GM23338 (cell line): ENCODE data around the gene CDK1. TPM values are rescaled to one million over a fixed set of nuclear protein-coding genes. Genes with fewer than 3 reads are reported as not detected.

Experiments used
- ATAC-seq: fragments of 200-7000 bp; cut with Tn5 transposase; 3 replicates; pipeline ENCODE4 v1.9.1; 2020
- DNase-seq: peaks from one replicate; pipeline ENCODE4 v3.0.0-alpha.2; 2015; ENCODE audit warnings: low spot score
- H2AFZ ChIP-seq: fragments of 200-600 bp; sonication (generic); 2 replicates; pipeline ENCODE4 v1.8.0; 2016; ENCODE audit warnings: antibody characterized with exemption, mild to moderate bottlenecking, moderate library complexity
- H3F3A ChIP-seq: fragments of 200-600 bp; sonication (generic); replicated peaks from 2 replicates; pipeline ENCODE4 v1.8.0; 2017; ENCODE audit warnings: antibody characterized with exemption, mixed run types, low read depth
- H3K27ac ChIP-seq: fragments of 200-600 bp; sonication (generic); 2 replicates; pipeline ENCODE4 v1.6.1; 2016; ENCODE audit warnings: low read depth
- H3K27me3 ChIP-seq: fragments of 200-600 bp; sonication (generic); 2 replicates; pipeline ENCODE4 v1.8.0; 2016; ENCODE audit warnings: mild to moderate bottlenecking, mixed run types, moderate library complexity; ENCODE audit not compliant: insufficient read depth
- H3K36me3 ChIP-seq: fragments of 200-600 bp; sonication (generic); 2 replicates; pipeline ENCODE4 v1.8.0; 2016; ENCODE audit warnings: mild to moderate bottlenecking; ENCODE audit not compliant: insufficient read depth
- H3K4me1 ChIP-seq: fragments of 200-600 bp; sonication (generic); 2 replicates; pipeline ENCODE4 v1.8.0; 2016; ENCODE audit warnings: mild to moderate bottlenecking, moderate library complexity; ENCODE audit not compliant: insufficient read depth
- H3K4me2 ChIP-seq: fragments of 200-600 bp; sonication (generic); 2 replicates; pipeline ENCODE4 v1.7.1; 2017; ENCODE audit warnings: mixed run types
- H3K4me3 ChIP-seq: fragments of 200-600 bp; sonication (generic); 2 replicates; pipeline ENCODE4 v1.6.1; 2016; ENCODE audit warnings: mixed run types
- H3K79me2 ChIP-seq: fragments of 200-600 bp; sonication (generic); replicated peaks from 2 replicates; pipeline ENCODE4 v1.8.0; 2017; ENCODE audit warnings: mild to moderate bottlenecking; ENCODE audit not compliant: insufficient read depth
- H3K9me2 ChIP-seq: fragments of 200-600 bp; sonication (generic); 2 replicates; pipeline ENCODE4 v1.8.0; 2017; ENCODE audit not compliant: insufficient read depth
- H4K20me1 ChIP-seq: fragments of 200-600 bp; sonication (generic); replicated peaks from 2 replicates; pipeline ENCODE4 v1.8.0; 2017; ENCODE audit warnings: mild to moderate bottlenecking; ENCODE audit not compliant: insufficient read depth
- H3K27ac Mint-ChIP-seq: 2 replicates; pipeline ENCODE4 v1.8.0; 2020; ENCODE audit warnings: inconsistent platforms, mild to moderate bottlenecking, moderate library complexity, mixed read lengths
- H3K27me3 Mint-ChIP-seq: 3 replicates; pipeline ENCODE4 v1.8.0; 2022; ENCODE audit warnings: low read depth, mild to moderate bottlenecking, moderate library complexity, mixed read lengths, inconsistent platforms; ENCODE audit not compliant: insufficient read depth, poor library complexity
- H3K36me3 Mint-ChIP-seq: 3 replicates; pipeline ENCODE4 v1.8.0; 2021; ENCODE audit warnings: low read depth, mild to moderate bottlenecking, inconsistent platforms, moderate library complexity, mixed read lengths
- H3K4me1 Mint-ChIP-seq: 3 replicates; pipeline ENCODE4 v1.8.0; 2020; ENCODE audit warnings: mild to moderate bottlenecking, inconsistent platforms, mixed read lengths
- H3K4me3 Mint-ChIP-seq: 3 replicates; pipeline ENCODE4 v1.8.0; 2021; ENCODE audit warnings: moderate library complexity, mild to moderate bottlenecking, inconsistent platforms, mixed read lengths
- H3K9me3 Mint-ChIP-seq: 3 replicates; pipeline ENCODE4 v1.8.0; 2020; ENCODE audit warnings: moderate library complexity, mild to moderate bottlenecking, inconsistent platforms, mixed read lengths
- CREB1 ChIP-seq: fragments of 250-450 bp; sonication (Bioruptor Pico); IDR thresholded peaks from 2 replicates; pipeline ENCODE4 v1.5.0; 2020; ENCODE audit warnings: low read depth, mild to moderate bottlenecking, moderate library complexity
- CTCF ChIP-seq, 2 experiments: fragments of 200-600 bp in 1 of 2; sonication (generic) in 1 of 2; conservative IDR thresholded peaks; 2 replicates each; pipeline versions ENCODE4 v1.5.1 to v1.6.1; 2016 to 2017; ENCODE audit warnings: antibody characterized with exemption in 2 of 2, low read depth in 2 of 2, mild to moderate bottlenecking in 2 of 2, moderate library complexity in 1 of 2
- ETS1 ChIP-seq: IDR thresholded peaks from 2 replicates; pipeline ENCODE4 v1.6.1; 2016; ENCODE audit warnings: antibody characterized with exemption
- EZH2 ChIP-seq: fragments of 200-600 bp; sonication (generic); IDR thresholded peaks from one replicate; pipeline ENCODE4 v1.8.0; 2017; ENCODE audit warnings: antibody characterized with exemption, mild to moderate bottlenecking, low read depth; ENCODE audit not compliant: unreplicated experiment
- EZH2phosphoT487 ChIP-seq: fragments of 200-600 bp; sonication (generic); IDR thresholded peaks from one replicate; pipeline ENCODE4 v1.8.1; 2018; ENCODE audit warnings: antibody characterized with exemption; ENCODE audit not compliant: unreplicated experiment
- JUNB ChIP-seq: IDR thresholded peaks from one replicate; pipeline ENCODE4 v1.6.1; 2016; ENCODE audit warnings: antibody characterized with exemption; ENCODE audit not compliant: unreplicated experiment
- NANOG ChIP-seq: IDR thresholded peaks from 2 replicates; pipeline ENCODE4 v1.6.1; 2016; ENCODE audit warnings: antibody characterized with exemption, borderline replicate concordance
- POLR2AphosphoS5 ChIP-seq: IDR thresholded peaks from 2 replicates; pipeline ENCODE4 v1.6.1; 2016; ENCODE audit warnings: antibody characterized with exemption, low read depth
- REST ChIP-seq: IDR thresholded peaks from one replicate; pipeline ENCODE4 v1.6.1; 2018; ENCODE audit warnings: antibody characterized with exemption; ENCODE audit not compliant: unreplicated experiment
- ZNF114 ChIP-seq: fragments of 250-450 bp; sonication (Bioruptor Pico); IDR thresholded peaks from 2 replicates; pipeline ENCODE4 v1.5.0; 2020; ENCODE audit warnings: mild to moderate bottlenecking, moderate library complexity
- ZNF331 ChIP-seq: fragments of 250-450 bp; sonication (Bioruptor Pico); IDR thresholded peaks from 2 replicates; pipeline ENCODE4 v1.5.0; 2020; ENCODE audit warnings: low read depth, mild to moderate bottlenecking, moderate library complexity
- ZNF462 ChIP-seq: fragments of 250-450 bp; sonication (Bioruptor Pico); IDR thresholded peaks from 2 replicates; pipeline ENCODE4 v1.5.0; 2020; ENCODE audit warnings: mild to moderate bottlenecking, moderate library complexity
- polyA plus RNA-seq: library from polyadenylated mRNA; unstranded; fragments of >200 nt; fragmentation: Nextera tagmentation; extraction: Ambion mirVana; gene quantifications from 2 replicates; pipeline ENCODE4 v1.2.1, GENCODE V29; 2016
- total RNA-seq: library from RNA; depleted of rRNA; stranded (reverse); fragments of >200 nt; shearing (Covaris generic); gene quantifications from 2 replicates; pipeline ENCODE4 v1.2.3, GENCODE V29; 2014

Gene CDK1
- total and polyA plus RNA-seq, 2 experiments from 2014 or later = 165 to 166 TPM

- Histone ChIP-seq H3K36me3 (no peaks in the 10 kb centered on the region), H3K79me2 (no peaks in the 10 kb centered on the region), H3K4me3 (no peak overlapping the region), H3K4me2 (no peak overlapping the region), H3F3A (no peaks in the 10 kb centered on the region), H3K4me1 (0 out of 2 replicates have a peak, but pooled peaks cover 4% of the 10 kb centered on the region), H3K27me3 (no peaks in the 10 kb centered on the region), H2AFZ (no peak overlapping the region), H3K9me2 (no peaks in the 10 kb centered on the region), H4K20me1 (no peaks in the 10 kb centered on the region), H3K27ac (no peak overlapping the region)
- TF ChIP-seq EZH2 = no peak
- TF ChIP-seq ZNF462 (CRISPR knock-in tag) = no peak
- TF ChIP-seq JUNB = no peak
- TF ChIP-seq ZNF331 (CRISPR knock-in tag) = no peak
- TF ChIP-seq NANOG = no peak
- TF ChIP-seq POLR2AphosphoS5 = no peak
- no peak for TF ChIP-seq CTCF (conservative IDR thresholded peaks at IDR 0.05; ENCODE audit: low read depth in 2 of 2)
- no peak for TF ChIP-seq ETS1
- TF ChIP-seq ZNF114 (CRISPR knock-in tag) = no peak
- no peak for TF ChIP-seq EZH2phosphoT487
- TF ChIP-seq CREB1 = no peak
- no peak for TF ChIP-seq REST
- Mint-ChIP-seq H3K27ac (no peak overlapping the region), H3K4me3 (no peak overlapping the region), H3K36me3 (peaks cover 3% of the 10 kb centered on the region), H3K4me1 (peaks cover 5% of the 10 kb centered on the region; the same call in 2 of the 3 replicates), H3K9me3 (no peaks in the 10 kb centered on the region), H3K27me3 (no peaks in the 10 kb centered on the region)
- ATAC-seq (no peak), DNase-seq (no peak)
Observed at GRCh38 chr10:60801522-60801921, 23.2 kb downstream of the CDK1 start.
